ENCODE measurements around the gene PVR.

- TF ChIP-seq CTCF (conservative IDR thresholded peaks at IDR 0.05; ENCODE audit: low read length) (no peak), EZH2phosphoT487 (IDR thresholded peaks at IDR 0.05; ENCODE audit: borderline replicate concordance, low read depth, low read length) (no peak)
These were observed 63.0 kb downstream of the PVR start for GRCh38 chr19:44706506-44707236.
